ENCODE results near the gene ACTMAP. TPM values are rescaled to one million over a fixed set of nuclear protein-coding genes. Genes with fewer than 3 reads are reported as not detected.
A peak's percentile ranks its signal among the peaks of the same experiment; 100 is the strongest.

ACTMAP gene
- total and polyA plus RNA-seq, 2 of the 13 experiments (the other 11 are each of a cell fraction or from before 2014, with no cell fraction given): 2.2 to 7.9 TPM

DNA sequence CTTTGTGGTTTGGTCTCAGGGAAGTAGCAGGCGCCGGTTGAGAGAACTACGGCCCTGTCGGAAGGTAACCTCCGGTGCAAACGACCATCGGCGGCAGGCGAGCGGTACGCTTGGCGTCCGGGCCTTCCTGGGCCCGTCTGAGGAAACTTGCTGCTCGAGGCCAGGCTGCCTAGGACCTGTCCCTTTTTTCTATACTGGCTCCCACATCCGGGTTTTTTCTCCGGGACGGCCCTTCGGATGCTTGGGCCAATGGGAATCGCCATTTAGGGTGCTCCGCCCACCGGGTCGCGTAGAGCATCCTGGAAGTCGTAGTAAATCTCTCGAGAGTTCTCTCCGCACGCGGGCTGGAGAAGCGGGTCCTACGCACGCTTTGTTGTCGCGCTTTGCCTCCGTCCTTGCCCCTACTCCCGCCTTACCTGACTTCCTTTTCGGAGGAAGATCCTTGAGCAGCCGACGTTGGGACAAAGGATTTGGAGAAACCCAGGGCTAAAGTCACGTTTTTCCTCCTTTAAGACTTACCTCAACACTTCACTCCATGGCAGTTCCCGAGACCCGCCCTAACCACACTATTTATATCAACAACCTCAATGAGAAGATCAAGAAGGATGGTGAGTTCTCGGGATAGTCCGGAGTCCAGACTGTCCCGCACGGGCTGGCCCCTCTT lies 729 bp upstream of the ACTMAP start, which contains the start of gene SNRPA (continued):
- peak; percentile 33; the same call in 1 of the 2 replicates for TF ChIP-seq ZNF138 (CRISPR knock-in tag; IDR thresholded peaks at IDR 0.05; ENCODE audit: low read depth)
- TF ChIP-seq CBFB (CRISPR knock-in tag; IDR thresholded peaks at IDR 0.05): peak; percentile 19; the same call in 1 of the 2 replicates
- TF ChIP-seq ZFP36L2 (CRISPR knock-in tag; IDR thresholded peaks at IDR 0.05): no peak
- no peak for TF ChIP-seq ZNF674 (CRISPR knock-in tag; IDR thresholded peaks at IDR 0.05; ENCODE audit: low read depth)
- TF ChIP-seq ZNF251 (CRISPR knock-in tag; IDR thresholded peaks at IDR 0.05): no peak
- TF ChIP-seq ZNF263 (CRISPR knock-in tag; IDR thresholded peaks at IDR 0.05): no peak; the same call in 1 of the 2 replicates
- TF ChIP-seq KDM4B (CRISPR knock-in tag; IDR thresholded peaks at IDR 0.05): no peak
- TF ChIP-seq ZMAT5 (CRISPR knock-in tag; IDR thresholded peaks at IDR 0.05; ENCODE audit: borderline replicate concordance, low read depth): no peak
- no peak; the same call in 1 of the 2 replicates for TF ChIP-seq ZNF501 (CRISPR knock-in tag; IDR thresholded peaks at IDR 0.05)
- TF ChIP-seq ATF5 (CRISPR knock-in tag; IDR thresholded peaks at IDR 0.05; ENCODE audit: low read depth): no peak
- no peak for TF ChIP-seq MATR3 (CRISPR knock-in tag; IDR thresholded peaks at IDR 0.05)
- TF ChIP-seq TFDP1 (CRISPR knock-in tag; IDR thresholded peaks at IDR 0.05; ENCODE audit: borderline replicate concordance): peak; percentile 78; the same call in 1 of the 2 replicates
- no peak for TF ChIP-seq ZNF34 (CRISPR knock-in tag; IDR thresholded peaks at IDR 0.05; ENCODE audit: borderline replicate concordance)
- TF ChIP-seq ZNF460 (CRISPR knock-in tag; IDR thresholded peaks at IDR 0.05; ENCODE audit: borderline replicate concordance): no peak
- TF ChIP-seq, protein P1, sequence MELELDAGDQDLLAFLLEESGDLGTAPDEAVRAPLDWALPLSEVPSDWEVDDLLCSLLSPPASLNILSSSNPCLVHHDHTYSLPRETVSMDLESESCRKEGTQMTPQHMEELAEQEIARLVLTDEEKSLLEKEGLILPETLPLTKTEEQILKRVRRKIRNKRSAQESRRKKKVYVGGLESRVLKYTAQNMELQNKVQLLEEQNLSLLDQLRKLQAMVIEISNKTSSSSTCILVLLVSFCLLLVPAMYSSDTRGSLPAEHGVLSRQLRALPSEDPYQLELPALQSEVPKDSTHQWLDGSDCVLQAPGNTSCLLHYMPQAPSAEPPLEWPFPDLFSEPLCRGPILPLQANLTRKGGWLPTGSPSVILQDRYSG (CRISPR knock-in tag; IDR thresholded peaks at IDR 0.05): peak; percentile 78; the same call in 1 of the 2 replicates
- 0 out of 2 replicates have a peak, but pooled peaks have one; percentile 52 for TF ChIP-seq ZNF775 (CRISPR knock-in tag; IDR thresholded peaks at IDR 0.05; ENCODE audit: borderline replicate concordance)
- TF ChIP-seq MXD3 (CRISPR knock-in tag; IDR thresholded peaks at IDR 0.05): no peak; the same call in 1 of the 2 replicates
- TF ChIP-seq TCF12 (IDR thresholded peaks at IDR 0.05): no peak
- TF ChIP-seq TCF12 (CRISPR knock-in tag; IDR thresholded peaks at IDR 0.05): no peak
- TF ChIP-seq, protein P2, sequence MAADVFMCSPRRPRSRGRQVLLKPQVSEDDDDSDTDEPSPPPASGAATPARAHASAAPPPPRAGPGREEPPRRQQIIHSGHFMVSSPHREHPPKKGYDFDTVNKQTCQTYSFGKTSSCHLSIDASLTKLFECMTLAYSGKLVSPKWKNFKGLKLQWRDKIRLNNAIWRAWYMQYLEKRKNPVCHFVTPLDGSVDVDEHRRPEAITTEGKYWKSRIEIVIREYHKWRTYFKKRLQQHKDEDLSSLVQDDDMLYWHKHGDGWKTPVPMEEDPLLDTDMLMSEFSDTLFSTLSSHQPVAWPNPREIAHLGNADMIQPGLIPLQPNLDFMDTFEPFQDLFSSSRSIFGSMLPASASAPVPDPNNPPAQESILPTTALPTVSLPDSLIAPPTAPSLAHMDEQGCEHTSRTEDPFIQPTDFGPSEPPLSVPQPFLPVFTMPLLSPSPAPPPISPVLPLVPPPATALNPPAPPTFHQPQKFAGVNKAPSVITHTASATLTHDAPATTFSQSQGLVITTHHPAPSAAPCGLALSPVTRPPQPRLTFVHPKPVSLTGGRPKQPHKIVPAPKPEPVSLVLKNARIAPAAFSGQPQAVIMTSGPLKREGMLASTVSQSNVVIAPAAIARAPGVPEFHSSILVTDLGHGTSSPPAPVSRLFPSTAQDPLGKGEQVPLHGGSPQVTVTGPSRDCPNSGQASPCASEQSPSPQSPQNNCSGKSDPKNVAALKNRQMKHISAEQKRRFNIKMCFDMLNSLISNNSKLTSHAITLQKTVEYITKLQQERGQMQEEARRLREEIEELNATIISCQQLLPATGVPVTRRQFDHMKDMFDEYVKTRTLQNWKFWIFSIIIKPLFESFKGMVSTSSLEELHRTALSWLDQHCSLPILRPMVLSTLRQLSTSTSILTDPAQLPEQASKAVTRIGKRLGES (CRISPR knock-in tag; IDR thresholded peaks at IDR 0.05; ENCODE audit: borderline replicate concordance): 0 out of 2 replicates have a peak, but pooled peaks have one; percentile 46
- no peak for TF ChIP-seq SNRNP70 (IDR thresholded peaks at IDR 0.05; ENCODE audit: low read depth, low read length)
- no peak for TF ChIP-seq CBX1 (IDR thresholded peaks at IDR 0.05; ENCODE audit: low read depth)
- TF ChIP-seq NR2C2 (CRISPR knock-in tag; IDR thresholded peaks at IDR 0.05; ENCODE audit: borderline replicate concordance): no peak
